Activated CD4-positive, alpha-beta memory T cell treated with anti-CD3 and anti-CD28 coated beads for 36 hours (primary cell): ENCODE data around the gene SLC35G6. TPM values are rescaled to one million over a fixed set of nuclear protein-coding genes. Genes with fewer than 3 reads are reported as not detected.
A peak's percentile ranks its signal among the peaks of the same experiment; 100 is the strongest.

Experiments used
- CTCF ChIA-PET: fragments of 350-600 bp; sonication (Branson Sonifier 250); formaldehyde crosslinking; loops from one replicate; lab custom pipeline; 2021; ENCODE audit warnings: antibody characterized with exemption, inconsistent platforms; lab: Charles Lee
- POLR2A ChIA-PET: fragments of 350-600 bp; sonication (Branson Sonifier 250); formaldehyde crosslinking; loops from one replicate; lab custom pipeline; 2021; ENCODE audit warnings: antibody characterized with exemption; lab: Charles Lee
- DNase-seq: peaks from one replicate; pipeline ENCODE4 v3.0.0-alpha.2; 2020
- H3K27ac Mint-ChIP-seq: one replicate; pipeline ENCODE4 v1.8.0; 2021; ENCODE audit warnings: mixed read lengths
- H3K27me3 Mint-ChIP-seq: one replicate; pipeline ENCODE4 v1.8.0; 2021; ENCODE audit warnings: mixed read lengths
- H3K36me3 Mint-ChIP-seq: one replicate; pipeline ENCODE4 v1.8.0; 2021; ENCODE audit warnings: mixed read lengths
- H3K4me1 Mint-ChIP-seq: one replicate; pipeline ENCODE4 v1.8.0; 2021; ENCODE audit warnings: low read depth, mixed read lengths
- H3K4me3 Mint-ChIP-seq: one replicate; pipeline ENCODE4 v1.8.0; 2021; ENCODE audit warnings: mild to moderate bottlenecking, mixed read lengths
- H3K9me3 Mint-ChIP-seq: one replicate; pipeline ENCODE4 v1.8.0; 2021; ENCODE audit warnings: mixed read lengths
- intact Hi-C: fragments of 100-400 bp; cut with micrococcal nuclease; formaldehyde crosslinking; loops from one replicate; pipeline ENCODE4 v1.15.1; 2023
- total RNA-seq, 2 experiments: library from RNA; stranded (reverse); gene quantifications; one replicate each; pipeline ENCODE4 v1.2.3, GENCODE V29; 2021

Gene SLC35G6
- total RNA-seq, 2 experiments from 2014 or later, result not detected

- no peak for DNase-seq
- Mint-ChIP-seq H3K4me3 (no peak overlapping the region), H3K27ac (no peak overlapping the region), H3K4me1 (peaks cover 6% of the 10 kb centered on the region), H3K9me3 (no peaks in the 10 kb centered on the region), H3K36me3 (peaks cover 2% of the 10 kb centered on the region), H3K27me3 (no peaks in the 10 kb centered on the region)
- ChIA-PET CTCF (no interaction called here), POLR2A (interaction anchor here (1.0 kb wide), 1 partner anchor 23 kb away, joined by 5 read pairs; the partner anchor contains the start of gene POLR2A)
- intact Hi-C loops, result no loop called here
Observed at GRCh38 chr17:7460850-7461660, 20.2 kb upstream of the SLC35G6 start.

DNA sequence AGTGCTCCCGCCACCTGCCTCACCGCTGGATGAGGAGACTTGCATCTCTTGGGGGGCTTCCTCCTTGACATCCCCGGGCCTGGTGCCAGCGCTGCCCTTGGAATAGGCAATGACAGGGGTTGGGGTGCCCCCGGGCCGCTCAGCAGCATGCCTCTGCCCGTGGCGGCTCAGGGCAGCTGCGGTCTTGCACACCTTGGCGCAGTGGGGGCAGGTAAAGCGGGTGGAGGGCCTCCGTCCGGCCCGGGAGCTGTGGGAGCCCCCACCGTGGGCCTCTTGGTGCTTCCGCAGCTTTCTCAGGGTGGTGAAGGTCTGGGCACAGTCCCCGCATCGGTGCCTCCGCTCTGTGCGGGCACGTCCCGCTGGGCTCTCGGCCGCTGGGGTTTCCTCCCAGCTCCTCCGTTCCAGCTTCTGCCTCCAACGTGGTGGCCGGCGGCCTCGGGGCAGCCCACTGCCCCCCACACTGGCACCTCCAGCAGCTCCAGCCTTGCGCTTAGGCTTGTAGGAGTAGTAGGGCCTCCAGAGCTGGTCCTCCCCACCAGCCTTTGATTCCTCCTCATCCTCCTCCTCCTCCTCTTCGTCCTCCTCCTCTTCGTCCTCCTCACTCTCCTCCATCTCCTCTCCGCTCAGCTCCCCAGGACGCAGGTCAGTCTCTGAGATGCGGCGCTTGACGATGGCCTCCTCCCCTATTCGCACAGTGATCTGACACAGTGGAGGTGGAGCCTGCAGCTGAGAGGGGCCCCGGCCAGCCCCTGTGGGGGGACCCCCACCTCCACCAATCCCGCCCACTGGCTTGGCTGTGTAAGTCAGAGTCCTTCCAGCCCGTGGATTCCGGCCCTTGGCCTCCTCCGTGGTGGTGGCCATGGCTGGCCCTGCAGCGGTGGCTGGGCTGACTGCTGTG lies 18.5 kb upstream of the SLC35G6 start:
- Mint-ChIP-seq H3K27ac (no peak overlapping the region), H3K4me1 (peaks cover 2% of the 10 kb centered on the region), H3K36me3 (peaks cover 2% of the 10 kb centered on the region), H3K27me3 (no peaks in the 10 kb centered on the region), H3K4me3 (no peak overlapping the region), H3K9me3 (no peaks in the 10 kb centered on the region)
- intact Hi-C loops, result no loop called here
- POLR2A ChIA-PET, result no interaction called here
- no peak for DNase-seq
- CTCF ChIA-PET, result interaction anchor here (1.7 kb wide), 1 partner anchor 26 kb away, joined by 8 read pairs; no protein-coding TSS in a partner anchor

- no peaks in the 10 kb centered on the region for H3K9me3 Mint-ChIP-seq
- ChIA-PET CTCF (interaction anchor here (1.7 kb wide), 1 partner anchor 26 kb away, joined by 8 read pairs; no protein-coding TSS in a partner anchor), POLR2A (no interaction called here)
- peaks cover 2% of the 10 kb centered on the region for H3K4me1 Mint-ChIP-seq
- H3K36me3 Mint-ChIP-seq, result peaks cover 2% of the 10 kb centered on the region
- intact Hi-C loops, result no loop called here
- no peak overlapping the region for H3K4me3 Mint-ChIP-seq
- no peaks in the 10 kb centered on the region for H3K27me3 Mint-ChIP-seq
- DNase-seq, result no peak
- H3K27ac Mint-ChIP-seq, result no peak overlapping the region
Observed at GRCh38 chr17:7463372-7463846, 17.8 kb upstream of the SLC35G6 start.

GRCh38 chr17:7464081-7464480 lies 17.2 kb upstream of the SLC35G6 start:
- H3K36me3 Mint-ChIP-seq, result peaks cover 2% of the 10 kb centered on the region

GRCh38 chr17:7465597-7466275 lies 15.5 kb upstream of the SLC35G6 start:
- H3K4me1 Mint-ChIP-seq, result peaks cover 2% of the 10 kb centered on the region
- ChIA-PET POLR2A (no interaction called here), CTCF (interaction anchor here (1.8 kb wide), 1 partner anchor 29 kb away, joined by 4 read pairs; no protein-coding TSS in a partner anchor)
- H3K36me3 Mint-ChIP-seq, result peaks cover 2% of the 10 kb centered on the region
- no peak overlapping the region for H3K4me3 Mint-ChIP-seq
- no peaks in the 10 kb centered on the region for H3K9me3 Mint-ChIP-seq
- intact Hi-C loops, result no loop called here
- H3K27me3 Mint-ChIP-seq, result no peaks in the 10 kb centered on the region
- no peak for DNase-seq
- H3K27ac Mint-ChIP-seq, result peak overlapping the region; percentile 23

More at GRCh38 chr17:7464081-7464480, 17.2 kb upstream of the SLC35G6 start:
- POLR2A ChIA-PET, result no interaction called here
- intact Hi-C loops, result no loop called here
- H3K4me1 Mint-ChIP-seq, result peaks cover 2% of the 10 kb centered on the region
- no peak overlapping the region for H3K27ac Mint-ChIP-seq
- no peak overlapping the region for H3K4me3 Mint-ChIP-seq
- DNase-seq, result no peak
- no peaks in the 10 kb centered on the region for H3K27me3 Mint-ChIP-seq
- CTCF ChIA-PET, result no interaction called here
- H3K9me3 Mint-ChIP-seq, result no peaks in the 10 kb centered on the region

GRCh38 chr17:7466318-7466638 lies 15.0 kb upstream of the SLC35G6 start:
- Mint-ChIP-seq H3K27ac (no peak overlapping the region), H3K27me3 (no peaks in the 10 kb centered on the region), H3K4me3 (no peak overlapping the region), H3K9me3 (no peaks in the 10 kb centered on the region), H3K36me3 (peaks cover 2% of the 10 kb centered on the region), H3K4me1 (peaks cover 4% of the 10 kb centered on the region)
- ChIA-PET POLR2A (interaction anchor here (1.3 kb wide), 1 partner anchor 19 kb away, joined by 3 read pairs; no protein-coding TSS in a partner anchor), CTCF (interaction anchor here (1.8 kb wide), 1 partner anchor 29 kb away, joined by 4 read pairs; no protein-coding TSS in a partner anchor)
- DNase-seq, result no peak
- intact Hi-C loops, result no loop called here

DNA sequence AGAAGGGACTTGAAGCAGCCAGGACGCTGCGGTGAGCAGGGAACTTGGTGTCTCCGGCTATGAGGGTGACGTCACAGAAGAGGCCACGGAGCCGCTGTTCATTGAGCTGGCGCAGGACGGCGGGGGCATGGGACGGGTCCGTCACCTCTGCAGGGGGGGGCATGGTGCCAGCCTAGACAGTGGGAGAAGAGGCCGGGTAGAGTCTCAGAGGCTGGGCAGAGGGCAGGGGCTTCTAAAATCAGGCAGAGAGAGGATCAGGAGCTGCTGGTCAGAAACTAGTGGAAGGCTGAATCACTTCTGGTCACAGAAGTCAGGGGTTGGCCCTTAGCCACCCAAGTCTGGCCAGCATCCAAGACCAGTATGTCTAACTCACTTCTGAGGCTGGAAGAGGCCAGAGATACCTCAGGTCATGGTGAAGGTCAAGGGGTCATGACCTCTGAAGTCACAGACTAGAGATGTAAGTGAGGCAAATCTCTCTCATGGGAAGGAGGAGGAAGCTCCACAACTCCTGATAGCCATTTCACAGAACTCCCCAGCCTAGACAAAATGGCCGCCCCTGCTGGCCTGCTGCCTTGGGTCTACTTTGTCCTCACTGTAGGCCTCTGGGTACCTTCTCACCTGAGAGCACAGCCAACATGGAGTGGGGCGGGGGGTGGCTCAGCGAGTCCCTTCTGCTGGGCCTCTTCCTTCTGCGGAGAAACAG lies 14.5 kb upstream of the SLC35G6 start:
- peaks cover 7% of the 10 kb centered on the region for H3K4me1 Mint-ChIP-seq
- no peaks in the 10 kb centered on the region for H3K27me3 Mint-ChIP-seq
- peaks cover 2% of the 10 kb centered on the region for H3K36me3 Mint-ChIP-seq
- intact Hi-C loops, result no loop called here
- no peaks in the 10 kb centered on the region for H3K9me3 Mint-ChIP-seq
- no peak overlapping the region for H3K4me3 Mint-ChIP-seq
- CTCF ChIA-PET, result interaction anchor here (1.8 kb wide), 1 partner anchor 30 kb away, joined by 4 read pairs; no protein-coding TSS in a partner anchor
- POLR2A ChIA-PET, result interaction anchor here (1.3 kb wide), 1 partner anchor 19 kb away, joined by 3 read pairs; no protein-coding TSS in a partner anchor
- H3K27ac Mint-ChIP-seq, result no peak overlapping the region
- no peak for DNase-seq

DNA sequence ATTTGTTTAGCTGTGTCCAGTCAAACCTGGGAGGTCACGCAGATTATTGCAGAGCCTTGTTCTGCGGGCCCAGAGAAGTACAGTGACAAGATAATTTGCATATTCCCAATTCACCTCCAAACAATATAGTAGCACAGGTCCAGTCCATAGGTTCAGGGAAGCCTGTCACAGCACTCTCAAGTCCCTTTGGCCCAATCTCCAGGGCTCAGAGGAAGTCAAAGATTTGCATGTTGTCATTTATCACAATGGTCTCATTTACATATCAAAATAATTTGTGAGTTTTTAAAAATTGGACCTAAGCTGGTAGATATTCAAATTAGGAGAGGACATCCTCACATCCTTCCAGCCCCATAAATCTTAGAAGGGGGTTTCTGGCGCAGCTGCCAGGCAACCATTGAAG lies 13.7 kb upstream of the SLC35G6 start:
- H3K4me3 Mint-ChIP-seq, result no peak overlapping the region
- H3K9me3 Mint-ChIP-seq, result no peaks in the 10 kb centered on the region
- DNase-seq, result no peak
- H3K27ac Mint-ChIP-seq, result no peak overlapping the region
- H3K4me1 Mint-ChIP-seq, result peaks cover 10% of the 10 kb centered on the region
- H3K27me3 Mint-ChIP-seq, result no peaks in the 10 kb centered on the region
- CTCF ChIA-PET, result no interaction called here
- intact Hi-C loops, result no loop called here
- POLR2A ChIA-PET, result interaction anchor here (1.3 kb wide), 1 partner anchor 18 kb away, joined by 3 read pairs; no protein-coding TSS in a partner anchor
- peaks cover 2% of the 10 kb centered on the region for H3K36me3 Mint-ChIP-seq

GRCh38 chr17:7468290-7468689 lies 13.0 kb upstream of the SLC35G6 start:
- intact Hi-C loops, result no loop called here
- no peaks in the 10 kb centered on the region for H3K27me3 Mint-ChIP-seq
- no peak for DNase-seq
- H3K4me1 Mint-ChIP-seq, result peaks cover 10% of the 10 kb centered on the region
- ChIA-PET CTCF (interaction anchor here (1.3 kb wide), 1 partner anchor 31 kb away, joined by 6 read pairs; no protein-coding TSS in a partner anchor), POLR2A (no interaction called here)
- H3K4me3 Mint-ChIP-seq, result no peak overlapping the region
- H3K9me3 Mint-ChIP-seq, result no peaks in the 10 kb centered on the region
- H3K27ac Mint-ChIP-seq, result no peak overlapping the region
- H3K36me3 Mint-ChIP-seq, result peaks cover 2% of the 10 kb centered on the region

- DNase-seq, result no peak
- Mint-ChIP-seq H3K4me1 (peaks cover 13% of the 10 kb centered on the region), H3K9me3 (no peaks in the 10 kb centered on the region), H3K4me3 (no peak overlapping the region), H3K27ac (no peak overlapping the region), H3K27me3 (no peaks in the 10 kb centered on the region), H3K36me3 (peaks cover 2% of the 10 kb centered on the region)
- CTCF ChIA-PET, result interaction anchor here (1.3 kb wide), 1 partner anchor 32 kb away, joined by 6 read pairs; no protein-coding TSS in a partner anchor
- intact Hi-C loops, result no loop called here
- POLR2A ChIA-PET, result no interaction called here
Observed at GRCh38 chr17:7468804-7469389, 12.3 kb upstream of the SLC35G6 start.
